HFF-Myc (cell line): Measurements from ENCODE around the gene SOX5.
"Not testable (repeated sequence)": the region's sequence is repeated elsewhere in the genome, so short reads cannot be mapped to it uniquely, and the experiment has no call there.

Source experiments
- DNase-seq: peaks from one replicate; pipeline ENCODE4 v3.0.0-alpha.2; 2011; ENCODE audit warnings: low read depth; ENCODE audit errors: extremely low read depth
- H3K4me3 ChIP-seq: replicated peaks from 2 replicates; pipeline ENCODE4 v1.5.1; 2011; ENCODE audit warnings: low read depth, mild to moderate bottlenecking, control low read depth, low read length
- TF ChIP-seq, protein P1 (sequence below): IDR thresholded peaks from 2 replicates; pipeline ENCODE4 v1.5.1; 2012; ENCODE audit warnings: mild to moderate bottlenecking, low read depth, low read length, control low read depth; ENCODE audit errors: missing control alignments

The SOX5 gene

DNA sequence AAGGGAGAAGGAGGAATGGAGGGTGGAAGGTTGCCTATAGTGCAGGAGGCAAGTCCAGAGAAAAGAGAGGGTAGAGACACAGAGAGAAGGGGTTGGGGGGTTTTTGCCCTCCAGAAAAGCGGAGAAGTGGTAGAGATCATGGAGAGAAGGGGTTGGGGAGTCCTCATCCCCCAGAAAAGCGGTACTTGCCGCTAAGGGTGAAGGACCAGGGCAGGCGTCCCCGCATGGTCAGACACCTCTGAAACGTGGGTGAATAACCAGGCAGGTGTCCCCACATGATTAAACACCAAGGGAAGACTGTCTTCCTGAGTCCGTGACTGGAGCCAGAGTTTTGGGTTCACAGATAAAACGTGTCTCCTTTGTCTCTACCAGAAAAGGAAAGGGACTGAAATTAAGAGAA lies 439.0 kb downstream of the SOX5 start:
- no peak overlapping the region for H3K4me3 ChIP-seq
- TF ChIP-seq, protein P1, sequence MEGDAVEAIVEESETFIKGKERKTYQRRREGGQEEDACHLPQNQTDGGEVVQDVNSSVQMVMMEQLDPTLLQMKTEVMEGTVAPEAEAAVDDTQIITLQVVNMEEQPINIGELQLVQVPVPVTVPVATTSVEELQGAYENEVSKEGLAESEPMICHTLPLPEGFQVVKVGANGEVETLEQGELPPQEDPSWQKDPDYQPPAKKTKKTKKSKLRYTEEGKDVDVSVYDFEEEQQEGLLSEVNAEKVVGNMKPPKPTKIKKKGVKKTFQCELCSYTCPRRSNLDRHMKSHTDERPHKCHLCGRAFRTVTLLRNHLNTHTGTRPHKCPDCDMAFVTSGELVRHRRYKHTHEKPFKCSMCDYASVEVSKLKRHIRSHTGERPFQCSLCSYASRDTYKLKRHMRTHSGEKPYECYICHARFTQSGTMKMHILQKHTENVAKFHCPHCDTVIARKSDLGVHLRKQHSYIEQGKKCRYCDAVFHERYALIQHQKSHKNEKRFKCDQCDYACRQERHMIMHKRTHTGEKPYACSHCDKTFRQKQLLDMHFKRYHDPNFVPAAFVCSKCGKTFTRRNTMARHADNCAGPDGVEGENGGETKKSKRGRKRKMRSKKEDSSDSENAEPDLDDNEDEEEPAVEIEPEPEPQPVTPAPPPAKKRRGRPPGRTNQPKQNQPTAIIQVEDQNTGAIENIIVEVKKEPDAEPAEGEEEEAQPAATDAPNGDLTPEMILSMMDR = no peak
- DNase-seq = no peak

DNA sequence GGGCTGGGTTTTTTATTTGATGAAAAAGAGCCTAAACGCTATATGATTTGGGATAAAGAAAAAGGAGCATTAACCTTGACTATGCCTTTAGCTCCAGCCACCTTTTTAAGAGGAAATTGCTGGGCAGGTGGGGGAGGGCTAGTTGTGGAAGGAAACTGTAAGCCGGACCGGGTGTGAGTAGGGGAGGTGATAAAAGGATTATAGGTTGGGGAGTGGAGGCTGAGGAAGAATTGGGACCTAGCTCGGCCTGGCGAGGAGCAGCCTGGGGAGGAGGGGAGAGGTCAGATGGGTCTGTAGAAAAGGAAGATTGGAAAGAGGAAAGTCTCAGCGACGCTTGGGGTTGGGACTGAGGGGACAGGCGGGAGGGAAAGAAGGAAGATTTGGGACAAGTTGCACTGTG lies 439.6 kb downstream of the SOX5 start:
- not testable (repeated sequence) for DNase-seq, H3K4me3 ChIP-seq

DNA sequence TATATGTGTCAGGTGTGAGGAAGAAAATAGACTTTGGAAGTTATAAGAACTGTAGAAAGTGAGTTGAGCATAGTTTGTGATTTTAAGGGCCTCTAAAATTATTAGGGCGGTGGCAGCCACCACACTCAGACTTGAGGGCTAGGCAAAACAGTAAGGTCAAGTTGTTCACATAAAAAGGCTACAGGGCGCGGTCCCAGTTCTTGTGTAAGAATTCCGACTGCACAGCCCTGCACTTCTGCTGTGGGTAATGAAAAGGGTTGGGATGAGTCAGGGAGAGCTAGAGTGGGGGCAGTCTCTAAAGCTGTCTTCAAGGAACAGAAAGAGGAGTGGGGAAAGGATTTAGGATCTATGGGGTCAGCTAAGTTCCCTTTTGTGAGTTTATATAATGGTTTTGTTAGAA lies 441.7 kb downstream of the SOX5 start:
- H3K4me3 ChIP-seq, DNase-seq: not testable (repeated sequence)

DNA sequence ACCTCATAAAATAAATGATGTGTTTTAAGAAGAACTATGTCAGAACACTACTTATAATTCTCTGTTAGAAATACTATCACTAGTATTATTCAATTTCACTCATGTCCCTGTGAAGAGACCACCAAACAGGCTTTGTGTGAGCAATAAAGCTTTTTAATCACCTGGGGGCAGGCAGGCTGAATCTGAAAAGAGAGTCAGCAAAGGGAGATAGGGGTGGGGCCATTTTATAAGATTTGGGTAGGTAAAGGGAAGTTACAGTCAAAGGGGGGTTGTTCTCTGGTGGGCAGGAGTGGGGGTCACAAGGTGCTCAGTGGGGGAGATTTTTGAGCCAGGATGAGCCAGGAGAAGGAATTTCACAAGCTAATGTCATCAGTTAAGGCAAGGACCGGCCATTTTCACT lies 443.7 kb downstream of the SOX5 start:
- DNase-seq, H3K4me3 ChIP-seq: not testable (repeated sequence)

DNA sequence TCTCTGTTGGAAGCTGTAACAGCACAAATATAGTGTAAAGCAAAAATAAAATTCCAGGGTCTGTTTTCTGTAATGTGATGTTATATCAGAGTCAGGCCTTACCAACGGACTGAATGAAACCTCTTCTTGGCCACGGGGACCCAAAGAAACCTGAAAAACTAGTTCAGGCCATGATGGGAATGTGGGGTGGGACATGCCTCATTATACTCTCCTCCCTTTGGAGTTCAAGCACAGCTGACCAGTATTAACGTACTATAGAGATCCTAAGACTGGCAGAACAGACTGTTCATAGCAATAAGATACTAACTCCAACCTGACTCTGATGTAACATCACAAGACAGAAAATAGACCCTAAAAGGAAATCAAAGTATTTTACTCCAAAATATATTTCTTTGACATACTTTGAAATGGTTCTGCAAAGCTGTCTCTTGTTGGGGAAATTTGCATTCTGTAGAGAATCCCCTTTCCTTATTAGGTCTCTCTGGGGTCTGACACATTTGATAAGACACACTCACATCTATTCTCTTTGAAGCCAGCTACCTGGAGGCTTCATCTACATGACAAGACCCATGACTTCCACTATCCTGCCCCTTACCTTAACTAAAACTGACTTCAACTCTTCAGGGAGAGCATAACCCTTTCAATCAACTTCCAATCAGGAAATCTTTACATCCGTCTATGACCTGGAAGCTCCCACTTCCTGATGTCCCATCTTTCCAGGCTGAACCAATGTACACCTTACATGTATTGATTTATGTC lies 444.6 kb downstream of the SOX5 start:
- TF ChIP-seq, protein P1 = no peak
- no peak overlapping the region for H3K4me3 ChIP-seq
- no peak for DNase-seq

DNA sequence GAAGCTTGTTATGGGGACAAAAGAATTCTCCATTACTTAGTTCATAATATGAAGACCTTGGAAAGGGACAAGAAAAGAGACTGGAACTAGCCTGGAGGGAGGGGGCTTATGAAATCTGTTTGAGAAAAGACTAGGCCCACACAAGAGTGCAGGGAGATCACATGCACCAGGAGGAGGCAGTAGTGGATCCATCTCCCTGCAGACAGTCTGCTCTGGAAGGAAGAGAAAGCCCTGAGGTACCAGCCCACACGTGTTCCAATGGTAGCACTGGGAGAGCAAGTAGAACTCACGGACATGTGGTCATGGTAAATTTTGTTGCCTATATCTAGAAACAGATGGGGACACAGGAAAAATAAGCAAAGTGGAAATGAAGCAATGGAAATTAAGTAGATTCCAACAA lies 445.4 kb downstream of the SOX5 start:
- no peak for DNase-seq
- TF ChIP-seq, protein P1 = no peak
- no peak overlapping the region for H3K4me3 ChIP-seq

DNA sequence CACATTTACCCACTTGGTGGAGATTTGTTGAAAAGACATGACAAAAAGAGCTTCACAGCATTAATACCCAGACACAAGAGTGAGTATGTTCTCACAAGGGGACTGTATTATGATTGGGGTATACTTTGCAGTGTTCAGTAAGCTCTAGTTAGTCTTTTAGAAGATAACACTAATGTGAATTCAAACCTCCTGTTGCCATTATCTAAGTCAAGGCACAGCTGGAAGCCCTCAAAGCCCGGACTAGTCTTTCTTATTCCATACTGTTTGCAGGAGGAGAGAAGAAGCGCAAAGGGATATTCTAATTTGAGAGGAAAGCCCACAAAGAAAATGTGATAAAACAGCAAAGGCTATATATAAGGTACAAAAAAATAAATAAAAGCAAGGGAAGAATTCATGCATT lies 445.9 kb downstream of the SOX5 start:
- no peak overlapping the region for H3K4me3 ChIP-seq
- DNase-seq = no peak
- TF ChIP-seq, protein P1 = no peak

DNA sequence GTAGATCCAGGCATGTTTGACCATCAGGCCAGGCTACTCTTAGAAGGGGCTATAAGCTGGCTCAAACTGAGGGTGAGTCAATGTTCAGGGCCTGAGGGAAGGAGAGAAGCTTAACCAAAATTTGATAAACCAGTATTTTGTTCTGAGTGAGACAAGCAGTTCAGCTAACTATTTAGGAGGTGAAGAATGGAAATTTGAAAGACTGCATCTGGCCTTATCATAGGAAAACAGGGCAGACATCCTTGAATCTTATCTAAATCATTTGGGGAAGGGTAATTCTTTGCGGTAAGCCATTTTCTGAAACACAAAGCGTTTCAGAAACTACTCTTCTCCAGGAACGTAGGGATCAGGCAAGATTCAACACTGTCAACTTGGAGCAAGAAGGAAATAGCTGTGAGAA lies 447.2 kb downstream of the SOX5 start:
- H3K4me3 ChIP-seq = no peak overlapping the region
- no peak for DNase-seq
- TF ChIP-seq, protein P1 = no peak

DNA sequence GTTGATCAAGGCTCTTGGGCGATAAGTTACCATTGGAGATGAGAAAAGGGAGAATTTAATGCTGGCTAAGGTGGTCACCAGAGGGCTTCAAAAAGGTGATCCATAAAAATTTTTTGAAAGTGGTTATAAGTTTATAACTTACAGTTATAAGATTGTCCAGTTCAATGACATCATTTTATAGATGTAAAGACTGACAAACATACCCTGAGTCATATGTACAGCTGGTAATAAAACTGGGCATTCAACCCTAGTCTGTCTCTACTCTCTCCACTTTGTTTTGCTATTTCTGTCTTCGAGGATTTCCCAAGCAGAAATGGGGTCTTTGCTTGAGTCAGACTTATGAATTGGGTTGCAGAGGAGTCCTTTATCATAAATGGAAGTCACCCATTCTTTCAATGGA lies 454.0 kb downstream of the SOX5 start:
- TF ChIP-seq, protein P1 = no peak
- no peak for DNase-seq
- no peak overlapping the region for H3K4me3 ChIP-seq
